ENCODE measurements around the gene JARID2. TPM values are rescaled to one million over a fixed set of nuclear protein-coding genes. Genes with fewer than 3 reads are reported as not detected.

JARID2 gene
- total and polyA plus RNA-seq, 9 of the 15 experiments (the other 6 are each of a cell fraction or from before 2014, with no cell fraction given), result 5.0 to 29.0 (median 15.6) TPM

- peaks cover 5 to 25% of the 10 kb centered on the region in 2 experiments; a peak in 4 of 5 replicates for H3K4me1 ChIP-seq (replicated peaks in 1 of 2; ENCODE audit: control insufficient read depth in 2 of 2, insufficient read depth in 2 of 2, low read length in 2 of 2)
- 59% methylated on average over 1 of the region's 1 CpG for WGBS (ENCODE audit: insufficient coverage, low coverage, missing lambda C conversion rate)
- ATAC-seq (no peak), DNase-seq (ENCODE audit: extremely low read depth in 1 of 4, low spot score in 3 of 4) (no peak), FAIRE-seq (no peak)
- ChIA-PET POLR2A (interaction anchor here (0.6 to 1.6 kb wide), 4 partner anchors 17 to 844 kb away, joined by 3 to 4 read pairs (median 3); no protein-coding TSS in a partner anchor), CTCF (ENCODE audit: low intra/inter-chr PET ratio) (no interaction called here)
- no peak overlapping the region for H3K9ac ChIP-seq (ENCODE audit: insufficient read depth in 1 of 2, low read depth in 2 of 2, low read length in 2 of 2)
- H3K79me2 ChIP-seq (ENCODE audit: control insufficient read depth, insufficient read depth, low read length), result peaks cover 96% of the 10 kb centered on the region
- no peaks in the 10 kb centered on the region for H3K9me3 ChIP-seq (replicated peaks; ENCODE audit: control insufficient read depth, insufficient read depth, low read depth, low read length)
- H3K9me1 ChIP-seq (ENCODE audit: control insufficient read depth, insufficient read depth, low read length), result peaks cover 4% of the 10 kb centered on the region
- no peak overlapping the region for H2AFZ ChIP-seq (ENCODE audit: low read depth, low read length)
- no TSS peak for BruUV-seq (replicated peaks)
- H4K20me1 ChIP-seq (replicated peaks; ENCODE audit: control insufficient read depth, insufficient read depth, low read length), result peaks cover 42% of the 10 kb centered on the region
- in situ Hi-C loops (cut with MboI), result no loop called here
- H3K27ac ChIP-seq (ENCODE audit: extremely low read depth, low read depth, low read length), result no peak overlapping the region
- no peak overlapping the region for H3K4me2 ChIP-seq (ENCODE audit: insufficient read depth, low read length)
- no peaks in the 10 kb centered on the region for H3K27me3 ChIP-seq (ENCODE audit: control insufficient read depth in 2 of 2, insufficient read depth in 2 of 2, low read length in 2 of 2)
- peaks cover 12% of the 10 kb centered on the region; the same call in 1 of the 3 replicates for H3K36me3 ChIP-seq (ENCODE audit: control insufficient read depth, insufficient read depth, low read length)
- intact Hi-C loops (cut with micrococcal nuclease), result no loop called here
- H3K4me3 ChIP-seq, result no peak overlapping the region
- no peak for TF ChIP-seq FOXA3 (CRISPR knock-in tag; conservative IDR thresholded peaks at IDR 0.05 in 1 of 2, IDR thresholded peaks at IDR 0.05 in 1 of 2)
- TF ChIP-seq ESRRA (IDR thresholded peaks at IDR 0.05; ENCODE audit: borderline replicate concordance, low read depth), result no peak
- no peak for TF ChIP-seq WHSC1 (IDR thresholded peaks at IDR 0.05; ENCODE audit: low read length)
- TF ChIP-seq ADNP (tag; IDR thresholded peaks at IDR 0.05), result peak; percentile 83
- no peak for TF ChIP-seq ATF7 (IDR thresholded peaks at IDR 0.05)
- TF ChIP-seq KDM1A (IDR thresholded peaks at IDR 0.05), result peak; percentile 65 to 75; a peak in 3 of 4 replicates
- TF ChIP-seq NR2F6 (CRISPR knock-in tag; IDR thresholded peaks at IDR 0.05), result no peak
- no peak for TF ChIP-seq KAT8 (IDR thresholded peaks at IDR 0.05; ENCODE audit: low read depth)
- no peak for TF ChIP-seq TCF3 (CRISPR knock-in tag; IDR thresholded peaks at IDR 0.05)
- TF ChIP-seq RBM25 (IDR thresholded peaks at IDR 0.05; ENCODE audit: low read depth, low read length, severe bottlenecking), result peak; percentile 92
- no peak for TF ChIP-seq SLC30A9 (CRISPR knock-in tag; IDR thresholded peaks at IDR 0.05)
- TF ChIP-seq ZMIZ1 (IDR thresholded peaks at IDR 0.05; ENCODE audit: low read depth in 2 of 2, low read length in 2 of 2), result no peak
- no peak for TF ChIP-seq FUS (optimal IDR thresholded peaks at IDR 0.05; ENCODE audit: low read depth, low read length)
- TF ChIP-seq TCF15 (CRISPR knock-in tag; IDR thresholded peaks at IDR 0.05), result no peak
- TF ChIP-seq POLR2H (tag; IDR thresholded peaks at IDR 0.05; ENCODE audit: low read depth), result no peak
Measured at GRCh38 chr6:15272562-15272961, 26.7 kb downstream of the JARID2 start.

Measured in K562 (cell line).